ENCODE data around the gene SPC24.

Gene SPC24

GRCh38 chr19:11111117-11111770 lies 44.3 kb downstream of the SPC24 start:
- Histone ChIP-seq H3K4me2 (ENCODE audit: low read length) (no peak overlapping the region), H3K9me2 (replicated peaks; ENCODE audit: control insufficient read depth, low read length) (no peaks in the 10 kb centered on the region), H3K9me3 (ENCODE audit: control insufficient read depth, insufficient read depth, low read length) (no peaks in the 10 kb centered on the region), H4K20me1 (ENCODE audit: control insufficient read depth, insufficient read depth, low read depth, low read length) (peaks cover 5% of the 10 kb centered on the region; the same call in 1 of the 2 replicates), H3F3A (ENCODE audit: control insufficient read depth, insufficient read depth) (no peaks in the 10 kb centered on the region), H3K27ac (ENCODE audit: low read depth, low read length) (no peak overlapping the region), H3K27me3 (ENCODE audit: control insufficient read depth, low read length) (no peaks in the 10 kb centered on the region), H3K36me3 (ENCODE audit: control insufficient read depth, low read length) (peaks cover 81% of the 10 kb centered on the region), H3K4me3 (ENCODE audit: low read length) (no peak overlapping the region), H3K79me2 (ENCODE audit: control insufficient read depth, low read length) (peaks cover 3% of the 10 kb centered on the region), H3K4me1 (ENCODE audit: control insufficient read depth, low read length) (no peaks in the 10 kb centered on the region)
- TF ChIP-seq EZH2phosphoT487 (IDR thresholded peaks at IDR 0.05; ENCODE audit: borderline replicate concordance, low read length) (no peak), CTCF (IDR thresholded peaks at IDR 0.05; ENCODE audit: low read depth, low read length, poor library complexity, severe bottlenecking) (no peak)

DNA sequence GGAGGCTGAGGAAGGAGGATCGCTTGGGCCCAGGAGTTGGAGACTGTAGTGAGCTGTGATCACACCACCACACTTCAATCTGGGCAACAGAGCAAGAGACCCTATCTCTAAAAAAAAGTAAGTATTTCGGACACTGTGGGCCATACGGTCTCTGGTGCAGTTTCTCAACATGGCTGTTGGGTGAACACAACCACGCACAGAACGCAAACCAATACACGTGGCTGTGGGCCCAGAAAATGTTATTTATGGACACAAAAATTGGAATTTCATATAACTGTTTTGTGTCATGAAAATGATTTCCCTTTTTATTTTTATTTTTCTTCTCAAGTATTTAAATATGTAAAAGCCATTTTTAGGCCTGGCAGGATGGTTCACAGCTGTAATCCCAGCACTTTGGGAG lies 46.8 kb downstream of the SPC24 start:
- Histone ChIP-seq H3K9me3 (ENCODE audit: control insufficient read depth, insufficient read depth, low read length) (no peaks in the 10 kb centered on the region), H3F3A (ENCODE audit: control insufficient read depth, insufficient read depth) (no peaks in the 10 kb centered on the region), H3K36me3 (ENCODE audit: control insufficient read depth, low read length) (peaks cover 84% of the 10 kb centered on the region), H4K20me1 (ENCODE audit: control insufficient read depth, insufficient read depth, low read depth, low read length) (peaks cover 5% of the 10 kb centered on the region; the same call in 1 of the 2 replicates), H3K4me2 (ENCODE audit: low read length) (no peak overlapping the region), H3K27ac (ENCODE audit: low read depth, low read length) (no peak overlapping the region), H3K27me3 (ENCODE audit: control insufficient read depth, low read length) (no peaks in the 10 kb centered on the region), H3K4me3 (ENCODE audit: low read length) (no peak overlapping the region), H3K9me2 (replicated peaks; ENCODE audit: control insufficient read depth, low read length) (no peaks in the 10 kb centered on the region), H3K4me1 (ENCODE audit: control insufficient read depth, low read length) (no peaks in the 10 kb centered on the region), H3K79me2 (ENCODE audit: control insufficient read depth, low read length) (peaks cover 6% of the 10 kb centered on the region)
- TF ChIP-seq EZH2phosphoT487 (IDR thresholded peaks at IDR 0.05; ENCODE audit: borderline replicate concordance, low read length) (no peak), CTCF (IDR thresholded peaks at IDR 0.05; ENCODE audit: low read depth, low read length, poor library complexity, severe bottlenecking) (no peak)

GRCh38 chr19:11106477-11106876 lies 49.1 kb downstream of the SPC24 start:
- Histone ChIP-seq H3K9me2 (replicated peaks; ENCODE audit: control insufficient read depth, low read length) (no peaks in the 10 kb centered on the region), H3K36me3 (ENCODE audit: control insufficient read depth, low read length) (peaks cover 83% of the 10 kb centered on the region), H3K79me2 (ENCODE audit: control insufficient read depth, low read length) (peaks cover 17% of the 10 kb centered on the region), H4K20me1 (ENCODE audit: control insufficient read depth, insufficient read depth, low read depth, low read length) (peaks cover 7% of the 10 kb centered on the region; the same call in 1 of the 2 replicates), H3F3A (ENCODE audit: control insufficient read depth, insufficient read depth) (no peaks in the 10 kb centered on the region), H3K4me1 (ENCODE audit: control insufficient read depth, low read length) (no peaks in the 10 kb centered on the region), H3K27ac (ENCODE audit: low read depth, low read length) (no peak overlapping the region), H3K4me2 (ENCODE audit: low read length) (no peak overlapping the region), H3K27me3 (ENCODE audit: control insufficient read depth, low read length) (no peaks in the 10 kb centered on the region), H3K4me3 (ENCODE audit: low read length) (no peak overlapping the region), H3K9me3 (ENCODE audit: control insufficient read depth, insufficient read depth, low read length) (no peaks in the 10 kb centered on the region)
- TF ChIP-seq EZH2phosphoT487 (IDR thresholded peaks at IDR 0.05; ENCODE audit: borderline replicate concordance, low read length): no peak
- no peak for TF ChIP-seq CTCF (IDR thresholded peaks at IDR 0.05; ENCODE audit: low read depth, low read length, poor library complexity, severe bottlenecking)
